Measurements from ENCODE around the gene TLL1. TPM values are rescaled to one million over a fixed set of nuclear protein-coding genes. Genes with fewer than 3 reads are reported as not detected.

Gene TLL1
- total and polyA plus RNA-seq, 2 experiments from 2014 or later, result 0.18 to 2.4 TPM

DNA sequence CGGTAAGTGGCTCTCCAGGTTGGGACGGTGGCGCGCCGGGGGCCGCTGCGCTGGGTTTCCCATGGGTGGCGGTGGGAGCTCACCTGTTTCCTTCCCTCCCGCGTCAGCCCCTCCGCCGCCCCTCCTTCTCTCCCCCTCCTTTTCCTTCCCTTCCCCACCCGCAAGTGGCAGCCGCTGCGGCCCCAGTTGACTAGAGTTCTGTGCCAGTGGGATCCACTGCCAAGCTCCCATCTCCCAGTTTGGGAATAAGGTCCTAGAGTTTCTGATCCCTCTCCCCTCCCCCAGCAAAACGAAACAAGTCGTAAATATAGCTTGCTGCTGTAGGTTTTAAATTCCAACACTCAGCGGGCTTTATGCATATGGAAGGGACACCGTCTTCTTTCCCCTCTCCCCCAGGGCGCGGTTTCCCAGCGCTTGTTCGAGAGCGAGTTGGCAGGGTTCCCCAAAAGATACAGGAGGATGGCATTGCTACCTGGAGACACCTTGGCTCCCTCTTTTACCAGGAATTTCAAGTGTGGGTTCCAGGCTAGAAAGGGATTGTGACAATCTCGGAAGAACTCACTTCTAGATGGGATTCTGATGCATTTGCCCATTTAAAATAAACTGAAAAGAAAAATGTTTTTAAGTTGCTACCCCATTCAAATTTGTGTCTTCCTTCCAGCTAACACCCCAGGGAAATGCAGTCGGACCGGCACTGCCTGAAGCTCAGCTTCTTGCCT, 1.2 kb downstream of the TLL1 start:
- DNase-seq (ENCODE audit: low spot score) (peak; percentile 47), ATAC-seq (peak; percentile 23)
- no peaks in the 10 kb centered on the region for H3K36me3 Mint-ChIP-seq (ENCODE audit: low read depth)
- Histone ChIP-seq H4K20me1 (replicated peaks; ENCODE audit: insufficient read depth) (no peaks in the 10 kb centered on the region), H2AFZ (peak overlapping the region; percentile 98), H3K9me2 (ENCODE audit: insufficient read depth) (no peaks in the 10 kb centered on the region), H3K27ac (ENCODE audit: low read depth) (no peak overlapping the region), H3K4me1 (ENCODE audit: insufficient read depth) (peaks cover 28% of the 10 kb centered on the region), H3K79me2 (replicated peaks; ENCODE audit: insufficient read depth) (no peaks in the 10 kb centered on the region), H3K36me3 (ENCODE audit: insufficient read depth) (no peaks in the 10 kb centered on the region), H3K27me3 (ENCODE audit: insufficient read depth) (peaks cover 59% of the 10 kb centered on the region), H3K4me3 (peak overlapping the region; percentile 73), H3F3A (replicated peaks; ENCODE audit: low read depth) (no peaks in the 10 kb centered on the region), H3K4me2 (peak overlapping the region; percentile 96)
- peak overlapping the region; percentile 82 for H3K4me3 Mint-ChIP-seq
- no peaks in the 10 kb centered on the region for H3K9me3 Mint-ChIP-seq
- peaks cover 45% of the 10 kb centered on the region for H3K27me3 Mint-ChIP-seq (ENCODE audit: insufficient read depth, low read depth, poor library complexity)
- no peak overlapping the region for H3K27ac Mint-ChIP-seq
- TF ChIP-seq JUNB (IDR thresholded peaks at IDR 0.05; ENCODE audit: unreplicated experiment), result no peak
- no peak for TF ChIP-seq EZH2phosphoT487 (IDR thresholded peaks at IDR 0.05; ENCODE audit: unreplicated experiment)
- TF ChIP-seq ZNF331 (CRISPR knock-in tag; IDR thresholded peaks at IDR 0.05; ENCODE audit: low read depth), result no peak
- no peak for TF ChIP-seq ZNF114 (CRISPR knock-in tag; IDR thresholded peaks at IDR 0.05)
- TF ChIP-seq, protein P1, sequence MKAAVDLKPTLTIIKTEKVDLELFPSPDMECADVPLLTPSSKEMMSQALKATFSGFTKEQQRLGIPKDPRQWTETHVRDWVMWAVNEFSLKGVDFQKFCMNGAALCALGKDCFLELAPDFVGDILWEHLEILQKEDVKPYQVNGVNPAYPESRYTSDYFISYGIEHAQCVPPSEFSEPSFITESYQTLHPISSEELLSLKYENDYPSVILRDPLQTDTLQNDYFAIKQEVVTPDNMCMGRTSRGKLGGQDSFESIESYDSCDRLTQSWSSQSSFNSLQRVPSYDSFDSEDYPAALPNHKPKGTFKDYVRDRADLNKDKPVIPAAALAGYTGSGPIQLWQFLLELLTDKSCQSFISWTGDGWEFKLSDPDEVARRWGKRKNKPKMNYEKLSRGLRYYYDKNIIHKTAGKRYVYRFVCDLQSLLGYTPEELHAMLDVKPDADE (IDR thresholded peaks at IDR 0.05), result no peak
- TF ChIP-seq POLR2AphosphoS5 (IDR thresholded peaks at IDR 0.05; ENCODE audit: low read depth), result no peak
- no peak for TF ChIP-seq STAT1 (IDR thresholded peaks at IDR 0.05; ENCODE audit: unreplicated experiment)
- TF ChIP-seq, protein P2, sequence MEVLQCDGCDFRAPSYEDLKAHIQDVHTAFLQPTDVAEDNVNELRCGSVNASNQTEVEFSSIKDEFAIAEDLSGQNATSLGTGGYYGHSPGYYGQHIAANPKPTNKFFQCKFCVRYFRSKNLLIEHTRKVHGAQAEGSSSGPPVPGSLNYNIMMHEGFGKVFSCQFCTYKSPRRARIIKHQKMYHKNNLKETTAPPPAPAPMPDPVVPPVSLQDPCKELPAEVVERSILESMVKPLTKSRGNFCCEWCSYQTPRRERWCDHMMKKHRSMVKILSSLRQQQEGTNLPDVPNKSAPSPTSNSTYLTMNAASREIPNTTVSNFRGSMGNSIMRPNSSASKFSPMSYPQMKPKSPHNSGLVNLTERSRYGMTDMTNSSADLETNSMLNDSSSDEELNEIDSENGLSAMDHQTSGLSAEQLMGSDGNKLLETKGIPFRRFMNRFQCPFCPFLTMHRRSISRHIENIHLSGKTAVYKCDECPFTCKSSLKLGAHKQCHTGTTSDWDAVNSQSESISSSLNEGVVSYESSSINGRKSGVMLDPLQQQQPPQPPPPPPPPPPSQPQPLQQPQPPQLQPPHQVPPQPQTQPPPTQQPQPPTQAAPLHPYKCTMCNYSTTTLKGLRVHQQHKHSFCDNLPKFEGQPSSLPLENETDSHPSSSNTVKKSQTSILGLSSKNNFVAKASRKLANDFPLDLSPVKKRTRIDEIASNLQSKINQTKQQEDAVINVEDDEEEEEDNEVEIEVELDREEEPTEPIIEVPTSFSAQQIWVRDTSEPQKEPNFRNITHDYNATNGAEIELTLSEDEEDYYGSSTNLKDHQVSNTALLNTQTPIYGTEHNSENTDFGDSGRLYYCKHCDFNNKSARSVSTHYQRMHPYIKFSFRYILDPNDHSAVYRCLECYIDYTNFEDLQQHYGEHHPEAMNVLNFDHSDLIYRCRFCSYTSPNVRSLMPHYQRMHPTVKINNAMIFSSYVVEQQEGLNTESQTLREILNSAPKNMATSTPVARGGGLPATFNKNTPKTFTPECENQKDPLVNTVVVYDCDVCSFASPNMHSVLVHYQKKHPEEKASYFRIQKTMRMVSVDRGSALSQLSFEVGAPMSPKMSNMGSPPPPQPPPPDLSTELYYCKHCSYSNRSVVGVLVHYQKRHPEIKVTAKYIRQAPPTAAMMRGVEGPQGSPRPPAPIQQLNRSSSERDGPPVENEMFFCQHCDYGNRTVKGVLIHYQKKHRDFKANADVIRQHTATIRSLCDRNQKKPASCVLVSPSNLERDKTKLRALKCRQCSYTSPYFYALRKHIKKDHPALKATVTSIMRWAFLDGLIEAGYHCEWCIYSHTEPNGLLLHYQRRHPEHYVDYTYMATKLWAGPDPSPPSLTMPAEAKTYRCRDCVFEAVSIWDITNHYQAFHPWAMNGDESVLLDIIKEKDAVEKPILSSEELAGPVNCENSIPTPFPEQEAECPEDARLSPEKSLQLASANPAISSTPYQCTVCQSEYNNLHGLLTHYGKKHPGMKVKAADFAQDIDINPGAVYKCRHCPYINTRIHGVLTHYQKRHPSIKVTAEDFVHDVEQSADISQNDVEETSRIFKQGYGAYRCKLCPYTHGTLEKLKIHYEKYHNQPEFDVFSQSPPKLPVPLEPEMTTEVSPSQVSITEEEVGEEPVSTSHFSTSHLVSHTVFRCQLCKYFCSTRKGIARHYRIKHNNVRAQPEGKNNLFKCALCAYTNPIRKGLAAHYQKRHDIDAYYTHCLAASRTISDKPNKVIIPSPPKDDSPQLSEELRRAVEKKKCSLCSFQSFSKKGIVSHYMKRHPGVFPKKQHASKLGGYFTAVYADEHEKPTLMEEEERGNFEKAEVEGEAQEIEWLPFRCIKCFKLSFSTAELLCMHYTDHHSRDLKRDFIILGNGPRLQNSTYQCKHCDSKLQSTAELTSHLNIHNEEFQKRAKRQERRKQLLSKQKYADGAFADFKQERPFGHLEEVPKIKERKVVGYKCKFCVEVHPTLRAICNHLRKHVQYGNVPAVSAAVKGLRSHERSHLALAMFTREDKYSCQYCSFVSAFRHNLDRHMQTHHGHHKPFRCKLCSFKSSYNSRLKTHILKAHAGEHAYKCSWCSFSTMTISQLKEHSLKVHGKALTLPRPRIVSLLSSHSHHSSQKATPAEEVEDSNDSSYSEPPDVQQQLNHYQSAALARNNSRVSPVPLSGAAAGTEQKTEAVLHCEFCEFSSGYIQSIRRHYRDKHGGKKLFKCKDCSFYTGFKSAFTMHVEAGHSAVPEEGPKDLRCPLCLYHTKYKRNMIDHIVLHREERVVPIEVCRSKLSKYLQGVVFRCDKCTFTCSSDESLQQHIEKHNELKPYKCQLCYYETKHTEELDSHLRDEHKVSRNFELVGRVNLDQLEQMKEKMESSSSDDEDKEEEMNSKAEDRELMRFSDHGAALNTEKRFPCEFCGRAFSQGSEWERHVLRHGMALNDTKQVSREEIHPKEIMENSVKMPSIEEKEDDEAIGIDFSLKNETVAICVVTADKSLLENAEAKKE (CRISPR knock-in tag; IDR thresholded peaks at IDR 0.05), result no peak
- H3K4me1 Mint-ChIP-seq, result peaks cover 14% of the 10 kb centered on the region; the same call in 2 of the 3 replicates

Data from GM23338 (cell line).